Lower lobe of right lung (tissue), 2 donors: ENCODE data around the gene TOP3A. TPM values are rescaled to one million over a fixed set of nuclear protein-coding genes. Genes with fewer than 3 reads are reported as not detected.

Experiments used
- ATAC-seq, 2 donors: fragments of 200-7000 bp; cut with Tn5 transposase; one replicate each; pipeline ENCODE4 v1.9.1; 2020 to 2022; ENCODE audit warnings: mild to moderate bottlenecking in 2 of 2, moderate library complexity in 2 of 2
- DNase-seq: peaks from one replicate; pipeline ENCODE4 v3.0.0-alpha.2; 2020
- H3K27ac ChIP-seq: fragments of 200-600 bp; one replicate; pipeline ENCODE4 v1.8.0; 2022
- H3K27me3 ChIP-seq: fragments of 200-600 bp; one replicate; pipeline ENCODE4 v1.8.0; 2022; ENCODE audit warnings: low read depth
- H3K36me3 ChIP-seq: fragments of 200-600 bp; one replicate; pipeline ENCODE4 v1.8.0; 2022; ENCODE audit warnings: mild to moderate bottlenecking
- H3K4me1 ChIP-seq: fragments of 200-600 bp; one replicate; pipeline ENCODE4 v1.8.0; 2022
- H3K4me3 ChIP-seq: fragments of 200-600 bp; one replicate; pipeline ENCODE4 v1.8.0; 2022; ENCODE audit warnings: mild to moderate bottlenecking
- H3K9me3 ChIP-seq: fragments of 200-600 bp; one replicate; pipeline ENCODE4 v1.8.0; 2022
- CTCF ChIP-seq: fragments of 200-600 bp; IDR thresholded peaks from one replicate; pipeline ENCODE4 v1.8.0; 2022; ENCODE audit warnings: antibody characterized with exemption, mild to moderate bottlenecking
- intact Hi-C: fragments of 100-400 bp; cut with DNase I; formaldehyde crosslinking; loops from one replicate; pipeline ENCODE4 v1.11.0; 2022
- total RNA-seq: library from RNA; stranded (reverse); fragmentation: NEBNext Ultra II Directional; extraction: Animal tissue kit (Norgen Biotek cat#: 25700); gene quantifications from one replicate; pipeline ENCODE4 v1.2.1, GENCODE V29; 2021
- donor health status: DM: no; HTN: yes; CAD: no; lungs with severe emphysema.

Gene TOP3A
- total RNA-seq, 1 donor from 2014 or later = 31.2 TPM

GRCh38 chr17:18327093-18327492 lies 12.3 kb upstream of the TOP3A start:
- no peaks in the 10 kb centered on the region for H3K27me3 ChIP-seq
- H3K9me3 ChIP-seq = no peaks in the 10 kb centered on the region
- no peak for TF ChIP-seq CTCF
- intact Hi-C loops = no loop called here
- peaks cover 3% of the 10 kb centered on the region for H3K4me1 ChIP-seq
- DNase-seq (no peak), ATAC-seq (no peak)
- no peak overlapping the region for H3K4me3 ChIP-seq
- H3K36me3 ChIP-seq = peaks cover 98% of the 10 kb centered on the region
- no peak overlapping the region for H3K27ac ChIP-seq

- H3K27ac ChIP-seq = no peak overlapping the region
- ATAC-seq (no peak), DNase-seq (no peak)
- H3K27me3 ChIP-seq = no peaks in the 10 kb centered on the region
- intact Hi-C loops = no loop called here
- no peak for TF ChIP-seq CTCF
- peaks cover 3% of the 10 kb centered on the region for H3K4me1 ChIP-seq
- H3K36me3 ChIP-seq = peaks cover 95% of the 10 kb centered on the region
- H3K4me3 ChIP-seq = no peak overlapping the region
- H3K9me3 ChIP-seq = no peaks in the 10 kb centered on the region
Measured at GRCh38 chr17:18326572-18326971, 11.8 kb upstream of the TOP3A start.

- peaks cover 95% of the 10 kb centered on the region for H3K36me3 ChIP-seq
- DNase-seq = no peak
- no peak overlapping the region for H3K4me3 ChIP-seq
- no peaks in the 10 kb centered on the region for H3K9me3 ChIP-seq
- no peak for ATAC-seq
- H3K27me3 ChIP-seq = no peaks in the 10 kb centered on the region
- H3K4me1 ChIP-seq = peaks cover 4% of the 10 kb centered on the region
- intact Hi-C loops = no loop called here
- H3K27ac ChIP-seq = no peak overlapping the region
- TF ChIP-seq CTCF = no peak
Measured at GRCh38 chr17:18326039-18326438, 11.2 kb upstream of the TOP3A start.

- no peak for ATAC-seq
- H3K9me3 ChIP-seq = no peaks in the 10 kb centered on the region
- intact Hi-C loops = no loop called here
- no peak overlapping the region for H3K27ac ChIP-seq
- peaks cover 94% of the 10 kb centered on the region for H3K36me3 ChIP-seq
- no peak for TF ChIP-seq CTCF
- no peak overlapping the region for H3K4me3 ChIP-seq
- DNase-seq = no peak
- H3K4me1 ChIP-seq = peaks cover 21% of the 10 kb centered on the region
- no peaks in the 10 kb centered on the region for H3K27me3 ChIP-seq
Measured at GRCh38 chr17:18324140-18325050, 9.6 kb upstream of the TOP3A start.

GRCh38 chr17:18323507-18324139 lies 8.8 kb upstream of the TOP3A start:
- no peaks in the 10 kb centered on the region for H3K27me3 ChIP-seq
- H3K4me1 ChIP-seq = peaks cover 28% of the 10 kb centered on the region
- no peak for TF ChIP-seq CTCF
- peaks cover 94% of the 10 kb centered on the region for H3K36me3 ChIP-seq
- no peaks in the 10 kb centered on the region for H3K9me3 ChIP-seq
- no peak for DNase-seq
- no peak for ATAC-seq
- H3K4me3 ChIP-seq = no peak overlapping the region
- H3K27ac ChIP-seq = no peak overlapping the region
- intact Hi-C loops = no loop called here
